DND-41 (cell line): ENCODE measurements around the gene NRCAM.

Experiments used
- CTCF ChIP-seq: IDR thresholded peaks from 2 replicates; pipeline ENCODE4 v1.5.1; 2012; ENCODE audit warnings: borderline replicate concordance, low read length, moderate library complexity, mild to moderate bottlenecking; ENCODE audit not compliant: poor library complexity, severe bottlenecking; ENCODE audit errors: extremely low read depth
- EZH2 ChIP-seq: IDR thresholded peaks from 3 replicates; pipeline ENCODE4 v1.6.1; 2012; ENCODE audit warnings: borderline replicate concordance, low read depth, mild to moderate bottlenecking, moderate library complexity, low read length, inconsistent platforms; ENCODE audit not compliant: severe bottlenecking

- TF ChIP-seq CTCF = no peak
- TF ChIP-seq EZH2 = no peak
Measured at GRCh38 chr7:108211382-108212201, 244.6 kb downstream of the NRCAM start.
